Left ventricle myocardium inferior (tissue), 1 donor: ENCODE data around the gene NAA80. TPM values are rescaled to one million over a fixed set of nuclear protein-coding genes. Genes with fewer than 3 reads are reported as not detected.
"Not testable (repeated sequence)": the region's sequence is repeated elsewhere in the genome, so short reads cannot be mapped to it uniquely, and the experiment has no call there.

ENCODE experiments used
- DNase-seq: peaks from one replicate; pipeline ENCODE4 v3.0.0-alpha.2; 2020
- H3K27ac ChIP-seq: fragments of 200-600 bp; replicated peaks from 2 replicates; pipeline ENCODE4 v1.8.0; 2021
- H3K27me3 ChIP-seq: fragments of 200-600 bp; 2 replicates; pipeline ENCODE4 v1.8.0; 2021; ENCODE audit warnings: low read depth
- H3K36me3 ChIP-seq: fragments of 200-600 bp; 2 replicates; pipeline ENCODE4 v1.8.0; 2021
- H3K4me1 ChIP-seq: fragments of 200-600 bp; 2 replicates; pipeline ENCODE4 v1.8.0; 2021
- H3K4me3 ChIP-seq: fragments of 200-600 bp; 2 replicates; pipeline ENCODE4 v1.8.0; 2021; ENCODE audit warnings: mild to moderate bottlenecking, moderate library complexity
- H3K9me3 ChIP-seq: fragments of 200-600 bp; replicated peaks from 2 replicates; pipeline ENCODE4 v1.8.0; 2021
- intact Hi-C: fragments of 100-400 bp; cut with micrococcal nuclease; formaldehyde crosslinking; loops from one replicate; pipeline ENCODE4 v1.11.0; 2022
- total RNA-seq: library from RNA; stranded (reverse); fragmentation: NEBNext Ultra II Directional; extraction: Animal tissue kit (Norgen Biotek cat#: 25700); gene quantifications from one replicate; pipeline ENCODE4 v1.2.1, GENCODE V29; 2021
- TF ChIP-seq, protein P1 (sequence below): fragments of 200-600 bp; IDR thresholded peaks from 2 replicates; pipeline ENCODE4 v1.8.0; 2021; ENCODE audit warnings: antibody characterized with exemption, mild to moderate bottlenecking, borderline replicate concordance
- donor health status: DM: no; HTN: yes; CAD: no; lungs with severe emphysema.

The NAA80 gene
- total RNA-seq, 1 donor from 2014 or later: 5.3 TPM

DNA sequence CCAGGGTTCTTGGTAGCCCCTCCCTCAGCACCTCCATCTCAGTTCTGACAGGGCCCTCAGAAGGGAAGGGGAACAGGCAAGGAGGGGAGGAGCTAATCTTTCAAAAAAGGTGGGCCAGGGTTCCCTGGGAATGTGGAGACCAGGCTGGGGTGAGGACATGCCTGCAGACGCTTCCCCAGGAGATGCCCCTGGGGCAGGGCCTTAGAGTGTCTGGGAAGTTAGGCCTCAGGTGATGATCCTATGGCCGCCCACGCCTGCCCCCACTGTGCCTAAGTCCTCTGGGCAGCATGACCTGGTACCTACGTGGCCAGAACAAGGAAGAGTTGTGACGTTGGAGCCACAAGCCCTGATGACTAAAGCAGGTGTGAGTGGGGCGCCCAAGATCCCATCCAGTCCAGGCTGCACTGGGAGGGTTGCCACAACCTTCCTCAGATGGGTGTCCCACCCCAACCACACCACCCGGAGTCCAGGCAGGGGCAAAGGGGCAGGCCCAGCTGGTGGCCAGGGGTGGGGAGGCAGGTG lies 34.2 kb downstream of the NAA80 start:
- TF ChIP-seq, protein P1, sequence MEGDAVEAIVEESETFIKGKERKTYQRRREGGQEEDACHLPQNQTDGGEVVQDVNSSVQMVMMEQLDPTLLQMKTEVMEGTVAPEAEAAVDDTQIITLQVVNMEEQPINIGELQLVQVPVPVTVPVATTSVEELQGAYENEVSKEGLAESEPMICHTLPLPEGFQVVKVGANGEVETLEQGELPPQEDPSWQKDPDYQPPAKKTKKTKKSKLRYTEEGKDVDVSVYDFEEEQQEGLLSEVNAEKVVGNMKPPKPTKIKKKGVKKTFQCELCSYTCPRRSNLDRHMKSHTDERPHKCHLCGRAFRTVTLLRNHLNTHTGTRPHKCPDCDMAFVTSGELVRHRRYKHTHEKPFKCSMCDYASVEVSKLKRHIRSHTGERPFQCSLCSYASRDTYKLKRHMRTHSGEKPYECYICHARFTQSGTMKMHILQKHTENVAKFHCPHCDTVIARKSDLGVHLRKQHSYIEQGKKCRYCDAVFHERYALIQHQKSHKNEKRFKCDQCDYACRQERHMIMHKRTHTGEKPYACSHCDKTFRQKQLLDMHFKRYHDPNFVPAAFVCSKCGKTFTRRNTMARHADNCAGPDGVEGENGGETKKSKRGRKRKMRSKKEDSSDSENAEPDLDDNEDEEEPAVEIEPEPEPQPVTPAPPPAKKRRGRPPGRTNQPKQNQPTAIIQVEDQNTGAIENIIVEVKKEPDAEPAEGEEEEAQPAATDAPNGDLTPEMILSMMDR: no peak
- no peak for DNase-seq
- peak overlapping the region; percentile 99 for H3K27ac ChIP-seq
- peaks cover 82% of the 10 kb centered on the region for H3K4me1 ChIP-seq
- intact Hi-C loops: no loop called here
- H3K4me3 ChIP-seq: peak overlapping the region; percentile 33
- no peaks in the 10 kb centered on the region for H3K27me3 ChIP-seq
- H3K9me3 ChIP-seq: no peaks in the 10 kb centered on the region
- no peaks in the 10 kb centered on the region for H3K36me3 ChIP-seq

DNA sequence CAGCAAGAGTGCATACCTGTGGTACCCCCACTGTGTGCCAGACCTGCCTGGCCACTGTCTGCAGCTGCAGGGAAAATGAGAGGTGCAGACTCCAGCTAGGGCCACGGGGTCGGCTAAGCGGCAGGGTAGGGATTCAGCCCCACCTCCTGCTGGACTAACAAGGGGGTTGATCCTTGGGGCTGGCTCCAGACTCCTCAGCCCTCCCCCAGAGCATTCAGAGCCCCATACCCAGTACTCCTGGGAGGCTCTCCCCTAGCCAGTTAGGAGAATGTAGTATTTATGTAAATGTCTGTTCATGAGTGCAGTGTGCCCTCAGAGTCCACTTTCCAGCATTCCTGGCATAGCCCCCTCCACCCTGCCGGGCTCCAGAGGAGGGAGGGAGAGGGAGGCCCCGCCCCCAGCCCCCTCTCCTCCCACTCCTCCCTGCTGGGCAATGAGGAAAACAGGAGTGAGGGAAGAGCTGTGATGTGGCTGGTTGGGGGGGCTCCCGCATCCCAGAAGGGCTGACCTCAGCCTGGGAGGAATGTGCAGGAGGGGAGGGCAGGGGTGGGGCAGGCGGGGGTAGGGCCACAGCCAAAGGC lies 34.7 kb downstream of the NAA80 start:
- peaks cover 81% of the 10 kb centered on the region for H3K4me1 ChIP-seq
- intact Hi-C loops: no loop called here
- peak overlapping the region; percentile 99 for H3K27ac ChIP-seq
- DNase-seq: peak; percentile 78
- no peaks in the 10 kb centered on the region for H3K36me3 ChIP-seq
- H3K9me3 ChIP-seq: no peaks in the 10 kb centered on the region
- TF ChIP-seq, protein P1: no peak
- H3K27me3 ChIP-seq: no peaks in the 10 kb centered on the region
- H3K4me3 ChIP-seq: peak overlapping the region; percentile 23

DNA sequence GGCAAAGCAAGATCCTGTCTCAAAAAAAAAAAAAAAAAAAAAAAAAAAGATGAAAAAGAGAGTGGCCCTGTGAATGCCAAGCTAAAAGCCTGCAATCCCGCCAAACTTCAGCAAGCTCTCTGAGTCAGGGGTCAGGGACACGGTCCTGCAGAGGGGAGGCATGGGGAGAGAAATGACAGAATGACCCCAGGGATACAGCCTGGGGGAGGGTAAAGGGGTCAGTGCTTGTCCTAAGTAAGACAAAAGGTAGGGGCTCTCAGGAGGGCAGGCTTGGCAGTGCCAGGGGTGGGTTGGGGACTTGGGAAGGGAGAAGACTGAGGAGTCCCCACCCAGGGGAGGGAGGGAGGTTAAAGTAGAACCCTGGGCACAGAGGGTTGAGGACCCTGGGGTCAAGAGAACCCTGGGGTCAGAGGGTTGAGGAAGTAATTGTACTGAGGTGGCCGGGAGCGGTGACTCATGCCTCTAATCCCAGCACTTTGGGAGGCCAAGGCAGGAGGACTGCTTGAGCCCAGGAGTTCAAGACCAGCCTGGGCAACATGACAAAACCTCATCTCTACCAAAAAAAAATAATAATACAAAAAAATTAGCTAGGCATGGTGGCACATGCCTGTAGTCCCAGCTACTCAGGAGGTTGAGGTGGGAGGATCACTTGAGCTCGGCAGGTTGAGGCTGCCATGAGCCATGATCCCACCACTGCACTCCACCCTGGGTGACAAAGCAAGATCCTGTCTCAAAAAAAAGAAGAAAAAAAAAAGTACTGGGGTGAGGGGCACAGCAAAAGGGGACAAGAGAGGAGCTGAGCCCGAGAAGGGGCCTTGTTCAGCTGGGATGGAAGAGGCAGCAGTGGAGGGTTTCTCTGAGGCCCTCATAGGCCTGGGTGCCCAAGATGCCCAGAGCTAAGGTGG lies 35.5 kb downstream of the NAA80 start:
- H3K27ac ChIP-seq: peak overlapping the region; percentile 99
- no peak for DNase-seq
- intact Hi-C loops: no loop called here
- no peaks in the 10 kb centered on the region for H3K36me3 ChIP-seq
- H3K27me3 ChIP-seq: no peaks in the 10 kb centered on the region
- H3K4me1 ChIP-seq: peaks cover 81% of the 10 kb centered on the region
- TF ChIP-seq, protein P1: no peak
- H3K9me3 ChIP-seq: no peaks in the 10 kb centered on the region
- peak overlapping the region; percentile 23 for H3K4me3 ChIP-seq

DNA sequence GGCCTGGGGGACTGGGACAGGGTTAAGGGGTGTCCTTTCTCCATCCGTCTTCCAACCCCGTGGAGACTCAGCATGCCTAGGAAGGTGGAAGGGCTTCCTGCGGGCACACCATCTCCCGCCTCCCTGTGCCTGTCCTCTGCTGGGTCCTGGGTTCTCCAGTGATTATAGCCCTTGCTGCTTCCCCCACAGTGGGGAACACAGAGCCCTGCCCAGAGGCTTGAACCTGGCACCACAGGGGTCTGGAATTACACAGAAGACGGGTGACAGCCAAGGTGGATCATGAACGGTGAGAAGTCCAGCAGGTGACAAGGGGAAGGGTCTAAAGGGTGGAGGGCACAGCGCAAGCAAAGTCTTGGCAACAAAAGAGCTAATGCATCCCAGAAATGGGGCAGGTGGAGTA lies 36.4 kb downstream of the NAA80 start:
- Histone ChIP-seq H3K9me3 (peaks cover 4% of the 10 kb centered on the region), H3K27me3 (no peaks in the 10 kb centered on the region), H3K4me1 (peaks cover 81% of the 10 kb centered on the region), H3K36me3 (peaks cover 8% of the 10 kb centered on the region), H3K4me3 (no peak overlapping the region), H3K27ac (peak overlapping the region; percentile 99)
- TF ChIP-seq, protein P1: no peak
- DNase-seq: no peak
- intact Hi-C loops: no loop called here

DNA sequence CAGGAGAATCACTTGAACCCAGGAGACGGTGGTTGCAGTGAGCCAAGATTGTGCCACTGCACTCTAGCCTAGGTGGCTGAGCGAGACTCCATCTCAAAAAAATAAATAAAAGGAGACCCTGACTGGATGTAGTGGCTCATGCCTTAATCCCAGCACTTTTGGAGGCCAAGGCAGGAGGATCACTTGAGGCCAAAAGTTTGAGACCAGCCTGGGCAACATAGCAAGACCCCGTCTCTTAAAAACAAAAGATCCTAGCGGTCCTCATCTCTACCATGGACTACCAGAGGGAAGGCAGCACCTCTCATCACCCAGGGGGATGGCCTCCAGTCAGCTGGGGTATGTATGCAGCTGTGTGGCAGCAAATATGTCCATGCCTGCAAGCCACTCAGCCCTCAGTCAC lies 37.0 kb downstream of the NAA80 start:
- H3K27me3 ChIP-seq, H3K4me3 ChIP-seq, intact Hi-C loops, DNase-seq, H3K9me3 ChIP-seq: not testable (repeated sequence)
- H3K27ac ChIP-seq: peak overlapping the region; percentile 99
- peaks cover 81% of the 10 kb centered on the region for H3K4me1 ChIP-seq
- H3K36me3 ChIP-seq: peaks cover 14% of the 10 kb centered on the region
